Skeletal muscle cell (primary cell): ENCODE data around the gene UNCX.
"Not testable (repeated sequence)": the region's sequence is repeated elsewhere in the genome, so short reads cannot be mapped to it uniquely, and the experiment has no call there.

Experiments
- DNase-seq: peaks from one replicate; pipeline ENCODE4 v3.0.0-alpha.2; 2010; ENCODE audit warnings: low read depth
- H3K4me3 ChIP-seq: 2 replicates; pipeline ENCODE4 v1.5.1; 2011; ENCODE audit warnings: low read depth, mild to moderate bottlenecking, control low read depth, low read length, moderate library complexity

The UNCX gene

GRCh38 chr7:1232623-1233332 lies at the start of gene UNCX:
Gene UNCX (plus strand): TSS chr7:1232872. CDS start chr7:1233018, 146 bp downstream.
- H3K4me3 ChIP-seq: no peak within 1 kb of the TSS
- DNase-seq: no peak

- DNase-seq: no peak
- H3K4me3 ChIP-seq: no peak overlapping the region
Observed at GRCh38 chr7:1187127-1187526, 45.5 kb upstream of the UNCX start.

DNA sequence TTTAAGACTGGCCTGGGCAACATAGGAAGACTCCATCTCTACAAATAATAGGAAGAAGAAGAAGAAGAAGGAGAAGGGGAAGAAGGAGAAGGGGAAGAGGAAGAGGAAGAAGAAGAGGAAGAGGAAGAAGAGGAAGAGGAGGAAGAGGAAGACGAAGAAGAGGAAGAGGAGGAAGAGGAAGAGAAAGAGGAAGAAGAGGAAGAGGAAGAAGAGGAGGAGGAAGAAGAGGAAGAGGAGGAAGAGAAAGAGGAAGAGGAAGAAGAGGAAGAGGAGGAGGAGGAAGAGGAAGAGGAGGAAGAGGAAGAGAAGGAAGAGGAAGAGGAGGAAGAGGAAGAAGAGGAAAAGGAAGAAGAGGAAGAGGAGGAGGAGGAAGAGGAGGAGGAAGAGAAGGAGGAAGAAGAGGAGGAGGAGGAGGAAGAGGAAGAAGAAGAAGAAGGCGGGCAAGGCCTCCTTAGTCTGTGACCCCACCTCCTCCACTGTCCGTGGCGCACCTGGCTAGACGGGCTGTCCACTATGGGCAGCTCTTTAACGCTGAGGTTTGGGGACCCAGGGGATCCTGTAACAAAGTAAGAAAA lies 43.9 kb upstream of the UNCX start:
- DNase-seq: no peak
- no peak overlapping the region for H3K4me3 ChIP-seq

- DNase-seq: no peak
- H3K4me3 ChIP-seq: no peak overlapping the region
Observed at GRCh38 chr7:1189986-1190772, 42.5 kb upstream of the UNCX start.

- H3K4me3 ChIP-seq: no peak overlapping the region
Observed at GRCh38 chr7:1192171-1192676, 40.4 kb upstream of the UNCX start.

DNA sequence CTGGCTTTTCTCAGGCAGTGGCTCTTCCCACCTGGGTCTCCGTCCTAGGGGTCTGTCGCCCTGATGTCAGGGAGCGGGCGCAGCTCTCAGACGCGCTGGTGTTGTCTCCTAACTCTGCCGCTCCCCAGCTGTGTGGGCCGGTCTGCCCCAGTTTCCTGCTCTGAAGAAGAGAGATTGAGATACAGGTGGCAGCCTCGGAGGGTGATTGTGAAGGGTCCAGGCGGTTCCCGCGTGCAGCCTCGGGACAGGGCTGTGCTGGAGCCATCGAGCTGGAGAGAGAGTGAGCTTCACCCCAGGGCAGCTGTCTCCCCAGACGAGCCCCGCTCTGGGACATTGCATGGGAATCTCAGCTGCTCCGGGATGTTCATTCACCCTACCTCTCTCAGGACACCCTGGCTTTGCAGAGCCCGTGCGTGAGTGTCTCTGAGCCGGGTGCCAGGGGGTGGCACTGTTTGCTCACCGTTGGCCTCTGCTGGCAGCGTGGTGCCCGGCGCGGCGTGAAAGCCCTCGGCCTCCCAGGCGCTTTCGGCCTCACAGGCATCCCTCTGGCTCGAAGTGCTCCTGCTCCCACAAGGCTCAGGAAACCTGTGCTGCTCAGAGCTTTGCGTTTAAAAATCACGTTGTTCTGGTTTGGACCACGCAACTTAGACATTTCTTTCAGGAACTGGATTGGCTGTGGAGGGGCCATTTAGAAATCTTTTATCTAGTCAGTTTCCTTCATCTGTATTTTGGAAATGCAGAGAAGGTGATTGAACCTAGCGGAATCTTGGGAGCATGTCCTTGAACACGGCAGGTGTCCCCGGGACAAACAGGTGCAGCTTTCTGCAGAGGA lies 38.9 kb upstream of the UNCX start:
- H3K4me3 ChIP-seq: no peak overlapping the region
- DNase-seq: no peak

More at GRCh38 chr7:1192171-1192676, 40.4 kb upstream of the UNCX start:
- DNase-seq: peak; percentile 63

DNA sequence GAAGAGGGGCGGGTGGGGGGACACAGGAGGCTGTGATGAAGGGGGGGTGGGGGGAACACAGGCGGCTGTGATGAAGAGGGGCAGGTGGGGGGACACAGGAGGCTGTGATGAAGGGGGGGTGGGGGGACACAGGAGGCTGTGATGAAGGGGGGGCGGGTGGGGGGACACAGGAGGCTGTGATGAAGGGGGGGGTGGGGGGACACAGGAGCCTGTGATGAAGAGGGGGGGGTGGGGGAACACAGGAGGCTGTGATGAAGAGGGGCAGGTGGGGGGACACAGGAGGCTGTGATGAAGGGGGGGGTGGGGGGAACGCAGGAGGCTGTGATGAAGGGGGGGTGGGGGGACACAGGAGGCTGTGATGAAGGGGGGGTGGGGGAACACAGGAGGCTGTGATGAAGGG lies 36.2 kb upstream of the UNCX start:
- DNase-seq, H3K4me3 ChIP-seq: not testable (repeated sequence)

GRCh38 chr7:1196950-1197349 lies 35.7 kb upstream of the UNCX start:
- no peak overlapping the region for H3K4me3 ChIP-seq
- no peak for DNase-seq

DNA sequence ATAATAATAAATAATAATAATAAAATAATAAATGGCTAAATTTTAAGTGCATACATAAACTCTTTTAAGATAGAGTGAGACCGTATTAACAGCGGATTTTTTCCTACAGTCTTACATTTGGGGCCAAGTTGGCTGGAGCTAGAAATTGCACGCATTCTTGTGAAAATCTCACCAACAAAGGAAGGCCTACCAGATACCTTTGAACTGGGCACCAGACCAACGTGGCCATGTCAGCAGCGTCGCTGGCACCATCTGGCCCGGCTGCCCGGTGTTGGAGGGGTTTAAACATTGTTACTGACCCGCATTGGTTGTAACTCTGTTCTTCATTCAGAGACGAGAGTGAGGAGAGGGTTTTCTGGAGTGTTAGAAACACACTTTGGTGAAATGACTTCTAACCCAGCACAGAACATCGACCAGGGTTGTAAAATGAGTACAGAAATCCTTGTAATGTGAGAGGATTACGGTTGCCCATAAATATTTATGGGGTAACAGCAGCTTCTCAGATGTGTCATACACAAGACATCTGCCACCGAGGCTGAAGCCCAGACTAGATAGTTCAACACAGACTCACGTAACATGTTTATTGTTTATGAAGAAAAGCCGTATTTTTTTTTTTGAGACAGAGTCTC lies 34.6 kb upstream of the UNCX start:
- no peak overlapping the region for H3K4me3 ChIP-seq
- peak; percentile 69 for DNase-seq

- DNase-seq: no peak
- H3K4me3 ChIP-seq: no peak overlapping the region
Observed at GRCh38 chr7:1200045-1200444, 32.6 kb upstream of the UNCX start.

DNA sequence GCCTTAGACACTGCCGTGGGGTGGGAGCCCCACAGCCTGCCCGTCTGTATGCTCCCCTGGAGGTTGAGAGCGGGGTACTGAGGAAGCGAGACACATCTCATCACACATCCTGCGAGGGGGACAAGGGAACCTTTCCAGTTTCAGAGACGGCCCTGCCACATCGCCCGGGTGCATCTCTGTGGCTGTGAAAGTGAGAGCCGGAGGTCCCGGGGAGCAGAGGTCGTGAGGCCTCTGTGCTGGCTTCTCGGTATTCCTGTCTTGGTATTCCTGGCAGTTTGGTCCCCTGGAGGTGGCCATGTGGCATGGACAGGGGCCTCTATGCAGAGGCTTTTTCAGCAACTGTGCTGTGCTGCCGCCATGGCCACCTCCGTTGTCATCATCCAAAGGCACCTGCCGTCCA lies 30.8 kb upstream of the UNCX start:
- no peak for DNase-seq
- H3K4me3 ChIP-seq: no peak overlapping the region

DNA sequence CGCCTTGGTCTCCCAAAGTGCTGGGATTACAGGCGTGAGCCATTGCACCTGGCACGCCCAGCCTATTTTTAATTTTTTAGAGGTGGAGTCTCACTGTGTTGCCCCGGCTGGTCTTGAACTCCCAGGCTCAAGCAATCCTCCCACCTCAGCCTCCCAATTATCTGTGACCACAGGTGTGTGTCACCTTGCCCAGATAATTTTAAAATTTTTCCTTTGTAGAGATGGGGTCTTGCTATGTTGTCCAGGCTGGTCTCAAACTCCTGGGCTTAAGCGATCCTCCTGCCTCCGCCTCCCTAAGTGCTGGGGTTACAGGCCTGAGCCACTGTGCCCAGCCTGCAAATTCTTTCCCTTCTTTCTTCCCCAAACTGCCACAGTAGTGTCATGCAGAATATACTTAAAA lies 29.8 kb upstream of the UNCX start:
- not testable (repeated sequence) for H3K4me3 ChIP-seq, DNase-seq

- DNase-seq: no peak
- H3K4me3 ChIP-seq: no peak overlapping the region
Observed at GRCh38 chr7:1204460-1205140, 28.1 kb upstream of the UNCX start.

GRCh38 chr7:1205742-1206141 lies 26.9 kb upstream of the UNCX start:
- not testable (repeated sequence) for DNase-seq, H3K4me3 ChIP-seq

DNA sequence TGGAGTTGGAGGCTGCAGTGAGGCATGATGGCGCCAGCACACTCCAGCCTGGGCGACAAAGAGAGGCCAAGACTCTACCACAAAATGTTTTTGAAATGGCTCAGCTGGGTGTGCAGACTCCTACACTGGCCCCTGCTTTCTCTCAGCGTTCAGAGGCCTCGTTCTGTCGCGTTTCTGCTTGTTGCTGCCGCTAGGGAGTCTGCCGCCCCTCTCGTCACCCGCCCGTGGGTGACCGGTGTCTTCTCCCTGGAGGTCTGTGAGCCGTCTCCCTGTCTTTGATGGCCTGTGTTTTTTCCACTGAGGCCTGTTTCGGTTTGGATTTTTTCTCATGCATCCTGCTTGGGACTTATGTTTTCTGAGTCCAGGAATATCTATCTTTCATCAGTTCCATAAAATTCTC lies 23.6 kb upstream of the UNCX start:
- no peak for DNase-seq

GRCh38 chr7:1210321-1210978 lies 22.2 kb upstream of the UNCX start:
- no peak overlapping the region for H3K4me3 ChIP-seq
- DNase-seq: no peak

More for the DNA sequence above, 23.6 kb upstream of the UNCX start:
- H3K4me3 ChIP-seq: no peak overlapping the region

DNA sequence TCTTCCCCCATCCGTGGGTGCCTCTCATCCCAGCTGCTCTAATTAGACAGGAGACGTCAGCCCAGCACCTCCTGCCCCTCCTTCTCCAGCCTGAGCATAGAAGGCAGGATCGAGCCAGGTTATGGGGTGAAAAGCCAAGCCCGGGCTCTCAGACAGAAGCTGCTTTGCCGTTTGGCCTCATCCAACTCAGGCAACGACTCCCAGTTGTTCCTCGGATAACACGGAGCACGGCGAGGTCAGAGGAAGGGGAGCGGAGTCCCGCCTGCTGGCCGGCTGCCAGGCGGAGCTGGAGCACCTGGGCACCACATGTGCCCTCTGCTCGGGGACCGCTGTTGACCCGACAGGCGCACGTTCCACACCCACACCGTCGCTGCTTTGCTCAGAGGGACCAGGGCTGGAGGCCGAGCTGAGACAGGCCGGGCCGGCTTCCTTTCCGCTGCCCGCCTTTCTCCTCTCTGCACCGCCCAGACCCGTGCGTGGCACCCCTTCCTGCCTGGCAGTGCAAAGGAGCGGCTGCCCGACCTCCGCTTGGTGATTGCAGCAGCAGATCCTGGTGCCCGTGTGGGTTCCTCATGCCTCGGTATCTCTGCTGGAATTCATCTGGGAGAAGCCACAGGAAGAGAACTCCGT lies 21.6 kb upstream of the UNCX start:
- no peak overlapping the region for H3K4me3 ChIP-seq
- no peak for DNase-seq

DNA sequence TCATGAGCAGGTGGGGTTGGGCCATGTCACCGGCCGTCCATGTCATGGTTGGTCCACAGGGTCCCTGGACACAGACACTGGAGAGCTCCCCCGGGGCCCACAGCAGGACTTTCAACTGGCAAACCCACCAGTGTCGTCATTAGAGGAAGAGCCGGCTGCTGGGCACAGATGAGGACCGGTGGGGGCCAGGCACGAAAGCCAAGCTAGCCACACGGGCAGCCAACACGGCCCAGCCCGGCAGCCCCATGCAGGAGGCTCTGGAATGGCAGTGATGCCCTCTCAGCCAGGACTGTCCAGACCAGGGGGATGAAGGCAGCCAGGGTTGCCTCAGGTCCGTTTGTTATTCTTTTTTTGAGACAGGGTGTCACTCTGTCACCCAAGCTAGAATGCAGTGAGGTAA lies 21.1 kb upstream of the UNCX start:
- DNase-seq: no peak
- no peak overlapping the region for H3K4me3 ChIP-seq
